NCI-H2227 (cell line): ENCODE measurements around the gene YTHDF1.

Experiments used
- DNase-seq: peaks from one replicate; lab custom pipeline; 2025; ENCODE audit not compliant: unreplicated experiment; lab: John Stamatoyannopoulos, UW

YTHDF1 gene

DNA sequence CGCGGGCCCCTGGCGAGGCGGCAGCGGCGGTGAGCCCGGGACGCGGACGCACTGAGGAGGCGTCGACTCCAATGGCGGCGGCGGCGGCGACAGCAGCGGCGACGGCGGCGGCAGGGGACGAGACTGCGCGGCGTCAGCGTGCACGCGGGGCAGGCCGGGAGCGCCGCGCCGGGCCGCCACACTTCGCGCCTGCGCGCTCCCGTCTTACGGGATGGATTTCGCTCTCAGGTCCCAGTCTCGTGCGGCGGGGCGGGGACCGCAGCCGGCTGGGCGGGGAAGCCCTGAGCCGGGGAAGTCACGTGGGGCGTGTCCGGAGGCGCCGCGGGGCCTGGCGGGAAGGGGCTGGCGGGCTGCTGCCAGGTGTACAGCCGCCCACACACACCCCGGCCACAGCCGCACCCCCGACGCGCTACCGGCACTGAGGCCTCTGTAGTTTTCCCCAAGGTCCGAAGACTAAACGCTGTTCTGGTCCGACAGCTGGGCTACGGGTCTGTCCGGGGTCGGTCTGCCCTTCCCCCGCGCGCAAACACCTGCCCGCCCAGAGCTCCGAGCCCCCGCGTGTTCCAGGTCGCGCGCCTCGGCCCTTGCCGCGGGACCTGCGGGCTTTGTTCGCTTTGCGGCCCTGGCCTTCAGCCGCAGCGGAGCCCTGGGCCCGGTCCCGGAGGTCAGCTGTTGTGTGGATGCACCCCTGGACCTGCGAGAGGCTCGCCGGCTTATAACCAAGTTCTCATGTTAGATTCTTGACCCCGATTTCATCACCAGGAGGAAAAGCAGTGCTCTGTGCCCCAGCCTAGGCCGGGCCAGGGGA lies at the start of gene YTHDF1:
YTHDF1 (minus strand) TSS at position 91 of the 808 bp plus-strand sequence. CDS start 239 bp downstream, outside the sequence.
- DNase-seq: peak; percentile 99

DNA sequence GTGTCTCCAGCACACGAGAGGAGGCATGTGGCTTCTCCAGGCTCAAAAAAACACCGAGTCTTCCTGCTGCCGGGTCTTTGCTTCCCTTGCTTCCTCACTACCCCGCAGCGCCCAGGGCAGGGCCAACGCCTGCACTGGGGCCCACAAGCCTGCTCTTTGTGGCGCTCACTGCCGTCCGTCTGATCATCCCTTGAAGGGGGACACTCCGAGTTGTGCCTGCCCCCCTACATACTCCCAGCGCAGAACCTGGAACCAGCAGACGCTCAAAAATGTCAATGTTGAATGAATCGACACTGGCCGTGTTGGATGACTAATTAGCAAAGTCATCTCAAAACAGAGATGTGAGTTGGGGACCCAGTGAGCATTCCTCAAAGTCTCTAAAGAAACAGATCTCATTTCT lies 48.6 kb upstream of the YTHDF1 start:
- peak; percentile 34 for DNase-seq

DNA sequence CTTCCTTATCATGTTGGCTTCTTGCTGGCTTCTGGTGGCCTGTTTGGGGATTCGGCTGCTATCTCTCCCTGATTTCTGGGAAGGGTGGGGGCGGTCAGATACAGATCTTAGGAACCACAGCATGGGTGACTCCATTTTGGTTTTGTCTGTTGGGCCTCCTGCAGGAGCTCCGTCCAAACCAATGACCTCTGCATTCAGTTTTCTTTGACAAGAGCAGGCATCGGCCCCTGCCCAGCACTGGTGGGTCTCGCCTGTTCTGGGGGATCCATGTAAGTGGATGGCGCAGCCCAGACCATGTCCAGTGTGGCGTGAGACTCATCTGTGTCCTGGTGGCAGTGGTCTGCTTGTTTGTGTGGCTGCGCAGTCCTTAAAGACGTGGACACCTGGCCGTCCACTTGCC lies 48.1 kb upstream of the YTHDF1 start:
- DNase-seq: no peak

DNA sequence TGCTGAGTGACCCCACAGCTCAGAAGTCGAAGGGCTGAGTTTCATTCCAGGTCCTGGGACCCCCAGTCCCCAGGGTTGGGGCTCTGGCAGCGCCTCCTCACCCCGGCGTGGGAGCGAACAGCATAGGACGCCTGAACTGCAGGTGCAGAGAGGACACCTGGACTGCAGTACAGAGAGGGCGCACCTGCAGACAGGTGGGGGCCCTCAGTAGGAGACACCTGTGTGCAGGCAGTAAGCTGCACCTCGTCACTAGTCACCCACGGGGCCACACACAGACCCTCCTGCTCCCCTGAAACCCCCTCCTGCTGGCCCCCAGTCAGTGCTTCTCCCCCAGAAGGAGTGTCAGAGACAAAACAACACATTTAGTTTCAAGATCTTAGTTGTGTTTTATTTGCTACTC lies 46.9 kb upstream of the YTHDF1 start:
- DNase-seq: no peak

DNA sequence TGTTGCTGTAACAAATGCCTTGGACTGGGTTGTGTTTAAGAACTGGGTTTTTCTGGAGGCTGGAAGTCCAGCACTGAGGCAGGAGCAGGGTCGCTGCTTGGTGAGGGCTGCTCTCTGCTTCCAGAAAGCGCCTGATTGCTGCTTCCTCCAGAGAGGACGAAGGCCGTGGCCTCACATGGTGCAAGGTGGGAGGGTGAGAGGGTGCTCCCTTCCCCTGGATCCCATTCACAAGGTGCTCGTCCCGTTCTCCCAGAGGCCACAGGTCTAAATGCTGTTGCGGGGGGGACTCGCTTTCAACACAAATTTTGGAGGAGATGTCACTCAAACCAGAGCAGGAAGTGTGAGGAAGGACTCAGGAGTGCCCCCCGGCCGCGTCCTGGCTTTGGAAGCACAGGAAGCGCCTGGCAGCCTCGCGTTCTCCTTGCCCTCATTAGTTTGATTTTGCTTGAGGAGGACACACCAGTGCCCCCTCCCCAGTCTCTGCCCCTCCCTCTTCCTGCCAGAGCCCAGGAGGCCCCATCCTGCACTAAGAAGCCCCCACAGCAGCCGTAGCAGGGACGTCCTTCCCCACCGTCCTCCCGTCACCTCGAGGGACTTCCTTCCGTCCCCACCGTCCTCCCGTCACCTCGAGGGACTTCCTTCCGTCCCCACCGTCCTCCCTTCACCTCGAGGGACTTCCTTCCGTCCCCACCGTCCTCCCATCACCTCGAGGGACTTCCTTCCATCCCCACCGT lies 46.0 kb upstream of the YTHDF1 start:
- no peak for DNase-seq

DNA sequence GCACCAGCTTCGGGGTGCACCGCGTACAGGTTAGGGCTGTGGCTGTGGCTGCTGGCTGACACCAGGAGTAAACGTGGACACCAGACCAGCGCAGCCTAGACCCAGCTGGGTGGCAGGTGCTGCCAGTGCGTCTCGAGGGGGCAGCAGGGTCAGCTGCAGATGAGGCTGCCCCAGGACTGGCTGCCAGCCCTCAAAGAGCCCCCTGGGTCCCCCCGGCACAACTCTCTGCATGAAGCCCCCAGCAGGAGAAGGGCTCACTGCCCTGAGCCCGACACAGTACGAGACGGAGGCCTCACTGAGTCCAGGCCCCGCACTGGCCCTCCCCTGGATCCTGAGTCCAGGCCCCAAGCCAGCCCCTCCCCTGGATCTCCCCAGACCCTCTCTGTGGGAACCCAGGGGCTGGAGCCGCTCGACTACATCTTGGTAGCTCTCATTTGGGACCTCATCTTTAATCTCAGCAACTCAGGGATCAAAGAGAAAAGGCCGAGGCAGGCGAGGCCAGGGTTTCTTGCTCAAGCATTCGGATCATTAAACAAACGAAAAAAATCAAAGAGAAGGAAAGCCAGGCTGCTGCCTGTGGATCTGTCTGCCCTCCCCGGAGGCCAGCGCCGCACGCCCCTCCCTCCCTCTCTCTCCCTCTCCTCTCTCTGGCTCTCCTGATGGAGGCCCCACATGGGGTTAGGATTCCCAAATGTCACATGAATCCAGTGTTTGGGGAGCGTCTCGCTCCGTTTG lies 45.3 kb upstream of the YTHDF1 start:
- DNase-seq: peak; percentile 44

DNA sequence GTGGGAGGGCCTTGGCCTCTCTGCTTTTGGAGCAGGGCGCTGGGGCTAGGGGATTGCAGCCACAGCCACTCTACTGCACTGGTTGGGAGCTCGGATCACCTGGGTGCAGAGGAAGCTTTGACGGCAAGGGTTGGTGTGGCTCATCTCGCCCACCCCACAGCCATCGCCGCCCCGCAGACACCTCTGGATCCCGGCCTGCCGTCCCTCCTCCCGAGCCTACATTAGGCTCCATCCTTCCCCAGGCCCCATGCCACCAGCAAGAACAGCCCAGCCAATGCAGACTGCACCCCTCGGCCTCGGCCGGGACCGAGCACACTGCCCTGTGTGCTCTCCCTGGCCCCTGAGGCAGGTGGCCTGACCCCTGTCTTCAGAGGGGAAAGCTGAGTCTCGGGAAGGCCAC lies 44.6 kb upstream of the YTHDF1 start:
- no peak for DNase-seq

DNA sequence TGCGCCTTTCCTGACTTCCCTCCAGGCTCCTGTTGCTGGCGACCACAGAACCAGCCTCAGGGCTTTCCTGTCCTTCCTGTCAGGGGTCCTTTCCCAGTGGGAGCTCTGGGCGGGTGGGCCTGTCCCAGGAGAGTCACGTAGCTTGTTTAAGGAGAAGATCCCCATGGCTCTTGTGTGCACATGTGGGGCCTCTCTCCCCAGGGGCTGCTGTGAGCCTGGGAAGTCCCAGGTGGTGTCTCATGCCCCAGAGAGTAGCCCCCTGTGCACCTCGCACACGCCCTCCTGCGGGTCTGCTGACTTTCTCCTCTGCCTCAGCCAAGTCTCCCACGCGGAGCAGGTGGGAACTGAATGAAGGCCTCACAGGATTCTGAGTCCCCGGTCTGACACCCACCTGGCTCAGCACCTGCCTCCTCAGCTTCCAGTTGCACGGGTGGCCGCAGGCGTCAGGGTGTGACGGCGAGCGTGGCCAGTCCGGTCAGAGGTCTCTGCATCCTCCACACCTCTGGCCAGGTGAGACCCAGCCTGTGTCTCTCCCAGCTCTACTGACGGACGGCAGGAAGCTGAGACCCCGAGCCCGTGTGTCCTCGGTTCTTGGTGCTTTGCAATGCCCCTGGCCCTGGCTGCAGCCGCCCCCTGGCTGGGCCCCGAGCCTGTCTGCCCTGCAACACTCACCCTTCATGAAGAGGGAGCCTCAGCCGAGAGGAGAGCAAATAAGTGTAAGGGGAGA lies 44.0 kb upstream of the YTHDF1 start:
- DNase-seq: no peak

DNA sequence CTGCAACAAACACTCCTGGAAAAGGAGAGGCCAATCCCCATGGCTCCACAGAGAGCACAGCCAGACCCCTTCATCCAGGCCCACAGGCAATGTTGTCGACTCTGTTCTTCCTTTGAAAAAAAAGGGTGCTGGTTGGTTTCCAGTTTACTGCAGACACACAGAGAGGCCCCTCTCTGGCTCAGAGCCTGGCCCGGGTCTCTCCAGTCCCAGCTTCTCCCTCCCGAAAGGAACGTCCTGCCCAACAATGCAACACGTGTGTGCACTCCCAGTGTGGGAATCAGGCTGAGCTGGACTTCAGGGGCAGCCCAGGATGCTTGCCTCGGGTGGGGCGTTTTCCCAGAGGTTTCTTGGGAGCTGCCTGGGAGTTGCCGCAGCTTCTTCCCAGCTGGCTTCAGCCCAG lies 42.9 kb upstream of the YTHDF1 start:
- DNase-seq: no peak

DNA sequence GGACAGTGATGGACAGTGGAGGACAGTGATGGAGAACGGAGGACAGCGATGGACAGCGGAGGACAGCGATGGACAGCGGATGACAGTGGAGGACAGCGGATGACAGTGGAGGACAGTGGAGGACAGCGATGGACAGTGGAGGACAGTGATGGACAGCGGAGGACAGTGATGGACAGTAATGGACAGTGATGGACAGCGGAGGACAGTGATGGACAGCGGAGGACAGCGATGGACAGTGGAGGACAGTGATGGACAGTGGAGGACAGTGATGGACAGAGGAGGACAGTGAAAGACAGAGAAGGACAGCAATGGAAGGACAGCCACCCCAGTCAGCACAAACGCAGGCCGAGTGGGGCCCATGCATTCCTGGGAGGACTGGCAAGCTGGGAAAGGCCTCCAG lies 41.7 kb upstream of the YTHDF1 start:
- DNase-seq: no peak

DNA sequence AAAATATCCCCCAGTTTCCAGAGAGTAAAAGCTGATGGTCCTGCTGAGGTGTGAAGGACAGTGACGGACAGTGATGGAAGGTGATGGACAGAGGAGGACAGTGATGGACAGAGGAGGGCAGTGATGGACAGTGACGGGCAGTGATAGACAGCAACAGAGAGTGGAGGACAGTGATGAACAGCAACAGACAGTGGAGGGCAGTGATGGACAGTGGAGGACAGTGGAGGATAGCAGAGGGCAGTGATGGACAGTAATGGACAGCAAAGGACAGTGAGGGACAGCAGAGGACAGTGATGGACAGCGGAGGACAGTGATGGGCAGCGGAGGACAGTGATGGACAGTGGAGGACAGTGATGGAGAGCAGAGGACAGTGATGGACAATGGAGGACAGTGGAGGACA lies 41.0 kb upstream of the YTHDF1 start:
- no peak for DNase-seq

DNA sequence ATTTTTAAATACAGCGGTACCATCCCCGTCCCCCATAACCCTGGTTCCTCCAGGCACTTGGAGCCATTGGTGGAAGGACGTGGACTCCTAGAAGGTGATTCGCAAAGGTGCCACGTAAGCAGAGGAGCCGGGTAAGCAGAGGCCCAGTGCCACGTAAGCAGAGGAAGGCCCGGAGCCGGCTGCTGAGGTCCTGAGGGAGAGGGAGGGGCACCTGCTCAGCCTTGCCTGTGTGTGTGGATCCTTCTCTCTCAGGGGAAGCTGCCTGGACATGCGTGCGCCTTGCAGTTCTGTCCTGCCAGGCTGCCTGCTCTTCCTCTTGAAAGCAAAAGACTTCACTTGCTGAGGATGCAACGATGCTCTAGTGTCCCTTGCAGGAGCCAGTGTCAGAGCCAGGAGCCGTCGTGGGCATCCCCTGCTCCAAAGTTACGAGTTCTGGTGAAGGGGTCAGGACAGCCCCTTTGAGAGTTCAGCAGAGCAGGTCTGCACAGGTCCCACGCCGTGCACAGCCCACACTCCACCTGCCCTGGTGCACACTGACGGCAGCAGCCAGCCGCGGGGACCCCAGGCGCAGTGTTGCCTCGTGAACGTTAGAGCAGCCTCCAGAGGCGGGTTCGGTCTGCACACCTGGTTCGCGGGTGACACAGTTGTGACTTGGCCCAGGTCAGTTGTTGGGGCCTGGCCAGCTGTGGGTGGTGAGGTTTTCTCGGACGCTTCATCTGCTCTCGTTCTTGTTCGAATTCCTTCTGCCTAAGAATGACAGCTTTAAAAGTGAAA lies 40.2 kb upstream of the YTHDF1 start:
- no peak for DNase-seq

DNA sequence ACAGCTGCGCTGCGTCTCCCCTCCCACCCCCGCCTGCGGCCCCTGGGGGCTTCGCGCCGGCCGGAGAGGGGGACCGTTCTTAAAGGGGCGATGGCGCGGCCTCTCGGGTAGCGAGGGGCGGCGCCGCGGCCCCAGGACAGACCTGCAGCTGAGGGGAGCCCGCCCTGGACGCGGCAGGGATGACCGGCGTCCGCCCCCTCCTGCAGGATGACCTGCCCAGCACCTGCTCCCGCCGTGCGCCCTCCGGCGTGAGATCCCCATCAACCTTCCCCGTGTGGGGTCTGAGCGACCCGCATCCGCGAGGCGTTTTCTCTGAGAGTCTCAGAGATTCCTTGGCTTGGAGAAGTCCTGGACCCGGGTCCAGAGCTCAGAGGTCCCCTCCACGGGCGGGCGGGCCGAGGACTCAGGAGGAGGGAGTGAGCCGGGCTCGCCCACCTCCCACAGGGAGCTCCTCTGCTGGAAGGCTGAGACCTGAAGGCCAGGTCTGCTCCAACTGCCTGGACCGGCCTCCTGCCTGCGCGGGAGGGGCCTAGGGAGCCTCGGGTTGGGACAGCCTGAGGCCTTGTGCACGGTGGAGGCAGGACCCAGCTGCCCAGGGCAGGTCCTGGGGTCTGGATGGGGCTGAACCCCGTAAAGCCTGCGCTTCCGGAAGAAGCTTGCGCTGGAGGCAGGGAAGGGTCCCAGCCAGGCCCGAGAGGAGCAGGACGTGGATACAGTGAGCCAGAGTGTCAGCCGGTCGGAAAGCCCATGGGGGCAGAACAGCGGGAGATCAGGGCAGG lies 38.9 kb upstream of the YTHDF1 start:
- DNase-seq: no peak

DNA sequence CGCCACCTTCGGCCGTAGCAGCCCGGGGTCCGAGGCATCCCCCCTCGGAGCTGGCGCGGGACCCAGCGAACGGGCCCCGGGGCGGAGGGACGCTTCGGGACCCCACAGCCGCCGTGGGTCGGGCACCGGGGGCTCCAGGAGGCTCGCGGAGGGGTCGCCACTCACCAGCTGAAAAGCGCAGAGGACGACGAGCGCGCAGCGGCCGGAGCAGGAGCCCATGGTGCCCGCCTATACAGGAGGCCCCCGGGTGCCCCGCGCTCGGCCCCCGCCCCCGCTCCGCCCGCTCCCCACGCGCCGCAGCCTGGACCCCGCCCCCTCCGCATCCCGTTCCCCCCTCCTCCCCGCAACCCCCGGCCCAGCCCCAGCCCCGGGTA lies 38.3 kb upstream of the YTHDF1 start, which contains the start of gene NKAIN4:
NKAIN4 (minus strand) TSS at position 232 of the 374 bp plus-strand sequence; CDS start at position 219, 13 bp downstream.
- DNase-seq: peak; percentile 41

DNA sequence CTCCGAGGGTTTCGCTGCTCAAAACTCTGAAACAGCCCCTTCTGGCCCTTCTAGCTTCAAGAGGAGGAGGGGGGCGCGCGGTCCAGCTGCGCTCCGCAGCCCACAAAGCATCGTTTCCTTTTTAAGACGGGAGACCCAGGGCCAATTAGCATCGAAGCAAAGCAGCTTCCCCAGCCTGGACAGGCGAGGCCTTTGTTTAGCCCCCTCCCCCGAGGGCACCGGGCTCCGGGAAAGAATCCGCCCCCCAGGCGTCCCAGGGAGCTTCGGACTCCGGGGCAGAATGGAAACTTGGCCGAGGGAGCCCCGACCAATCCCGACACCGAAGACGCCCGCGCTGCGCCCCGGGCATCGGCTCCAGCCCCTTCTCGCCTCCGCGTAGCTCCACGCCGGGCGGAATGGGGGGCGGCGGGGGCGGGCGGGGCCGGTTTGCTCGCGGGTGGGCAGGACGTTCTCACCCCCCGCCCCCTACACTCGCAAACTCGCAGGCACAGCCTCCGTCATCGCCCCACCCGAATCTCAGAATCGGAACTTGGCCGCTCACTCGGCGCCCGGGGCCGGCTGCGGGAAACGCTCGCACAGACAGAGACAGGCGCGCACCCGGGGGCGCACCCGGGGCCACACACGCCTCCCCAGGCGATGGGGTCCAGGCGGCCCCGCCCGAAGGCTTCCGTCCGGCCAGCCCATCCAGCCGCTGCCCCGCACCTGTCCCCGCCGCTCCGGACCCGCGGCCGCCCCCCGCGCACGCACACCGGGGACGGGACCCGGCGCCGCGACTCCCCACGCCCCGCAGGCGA lies 37.7 kb upstream of the YTHDF1 start:
- DNase-seq: peak; percentile 42

DNA sequence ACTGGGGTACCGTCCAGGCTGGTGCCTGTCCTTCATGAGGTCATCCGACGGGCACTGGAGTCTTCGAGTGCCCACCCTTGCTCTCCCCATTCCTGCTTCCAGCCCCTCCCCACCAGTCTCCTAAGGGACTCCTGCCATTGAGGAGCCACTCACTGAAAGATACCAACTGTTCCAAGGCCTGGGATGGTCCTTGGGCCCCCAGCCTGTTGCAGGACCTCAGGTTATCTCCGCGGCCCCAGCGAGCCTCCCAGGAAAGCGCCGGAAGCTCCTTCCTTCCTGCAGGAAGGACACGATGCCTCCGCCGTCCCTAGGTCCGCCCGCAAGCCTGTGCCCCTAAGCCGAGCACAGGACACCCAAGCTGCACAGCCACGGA lies 37.1 kb upstream of the YTHDF1 start:
- no peak for DNase-seq

DNA sequence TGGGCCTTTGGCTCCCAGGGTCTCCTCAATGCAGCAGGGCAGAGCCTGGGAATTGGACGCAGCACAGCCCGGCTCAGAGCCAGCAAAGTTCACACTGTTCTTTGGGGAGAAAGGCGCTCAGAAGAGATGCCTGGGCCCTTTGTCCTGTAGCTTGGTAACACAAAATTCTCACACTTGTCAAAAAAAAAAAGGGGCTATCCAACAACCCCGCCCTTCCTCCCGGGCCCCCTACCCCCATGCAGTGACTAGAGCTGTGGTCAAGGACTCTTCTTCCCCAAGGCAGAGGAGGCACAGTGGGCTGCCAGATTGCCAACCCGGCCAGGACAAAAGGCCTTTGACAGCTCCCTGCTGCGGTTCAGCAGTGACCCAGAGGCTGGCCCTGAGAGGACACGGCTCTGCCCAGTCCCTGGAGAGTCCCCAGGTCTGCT lies 36.4 kb upstream of the YTHDF1 start:
- no peak for DNase-seq

DNA sequence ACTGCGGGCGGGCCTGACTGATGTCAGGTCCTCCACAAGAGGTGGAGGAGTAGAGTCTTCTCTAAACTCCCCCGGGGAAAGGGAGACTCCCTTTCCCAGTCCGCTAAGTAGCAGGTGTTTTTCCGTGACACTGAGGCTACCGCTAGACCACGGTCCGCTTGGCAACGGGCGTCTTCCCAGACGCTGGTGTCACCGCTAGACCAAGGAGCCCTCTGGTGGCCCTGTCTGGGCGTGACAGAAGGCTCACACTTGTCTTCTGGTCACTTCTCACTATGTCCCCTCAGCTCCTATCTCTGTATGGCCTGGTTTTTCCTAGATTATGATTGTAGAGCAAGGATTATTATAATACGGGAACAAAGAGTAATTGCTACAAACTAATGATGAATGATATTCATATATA lies 35.4 kb upstream of the YTHDF1 start:
- DNase-seq: peak; percentile 17

DNA sequence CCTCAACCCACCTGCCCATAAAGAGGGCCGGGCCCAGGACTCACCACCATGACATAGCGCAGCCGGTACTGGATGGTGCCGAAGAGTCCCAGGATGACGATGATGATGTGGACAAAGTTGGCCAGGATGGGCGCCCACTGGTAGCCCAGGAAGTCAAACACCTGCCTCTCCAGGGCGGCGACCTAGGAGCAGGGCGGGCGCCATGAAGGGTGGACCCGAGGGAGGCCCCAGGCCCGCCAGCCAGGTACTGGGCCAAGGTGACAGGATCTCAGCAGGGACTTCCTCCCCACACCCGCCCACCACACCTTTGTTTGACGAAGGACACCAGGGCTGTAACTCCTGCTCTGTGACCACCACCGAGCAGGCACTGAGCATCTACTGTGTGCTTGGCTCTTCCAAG lies 34.0 kb upstream of the YTHDF1 start:
- no peak for DNase-seq
